Sigmoid colon (tissue), 3 donors: ENCODE results near the gene TNPO1.

Source experiments
- POLR2A ChIP-seq, 2 donors: fragments of 450-650 bp; IDR thresholded peaks; one replicate each; pipeline ENCODE4 v1.6.1; 2016; ENCODE audit warnings: antibody characterized with exemption in 2 of 2, mild to moderate bottlenecking in 2 of 2, moderate library complexity in 2 of 2
- TF ChIP-seq, protein P1 (sequence below), 4 experiments: fragments of 450-650 bp in 3 of 4; fragments of 200-600 bp in 1 of 4; IDR thresholded peaks; one replicate each; pipeline ENCODE4 v1.5.1; 2016 to 2019; ENCODE audit warnings: antibody characterized with exemption in 4 of 4, mild to moderate bottlenecking in 3 of 4, moderate library complexity in 2 of 4

- TF ChIP-seq, protein P1, sequence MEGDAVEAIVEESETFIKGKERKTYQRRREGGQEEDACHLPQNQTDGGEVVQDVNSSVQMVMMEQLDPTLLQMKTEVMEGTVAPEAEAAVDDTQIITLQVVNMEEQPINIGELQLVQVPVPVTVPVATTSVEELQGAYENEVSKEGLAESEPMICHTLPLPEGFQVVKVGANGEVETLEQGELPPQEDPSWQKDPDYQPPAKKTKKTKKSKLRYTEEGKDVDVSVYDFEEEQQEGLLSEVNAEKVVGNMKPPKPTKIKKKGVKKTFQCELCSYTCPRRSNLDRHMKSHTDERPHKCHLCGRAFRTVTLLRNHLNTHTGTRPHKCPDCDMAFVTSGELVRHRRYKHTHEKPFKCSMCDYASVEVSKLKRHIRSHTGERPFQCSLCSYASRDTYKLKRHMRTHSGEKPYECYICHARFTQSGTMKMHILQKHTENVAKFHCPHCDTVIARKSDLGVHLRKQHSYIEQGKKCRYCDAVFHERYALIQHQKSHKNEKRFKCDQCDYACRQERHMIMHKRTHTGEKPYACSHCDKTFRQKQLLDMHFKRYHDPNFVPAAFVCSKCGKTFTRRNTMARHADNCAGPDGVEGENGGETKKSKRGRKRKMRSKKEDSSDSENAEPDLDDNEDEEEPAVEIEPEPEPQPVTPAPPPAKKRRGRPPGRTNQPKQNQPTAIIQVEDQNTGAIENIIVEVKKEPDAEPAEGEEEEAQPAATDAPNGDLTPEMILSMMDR (IDR thresholded peaks at IDR 0.05) = no peak
- no peak for TF ChIP-seq POLR2A (IDR thresholded peaks at IDR 0.05)
Measured at GRCh38 chr5:72779520-72779919, 36.9 kb upstream of the TNPO1 start.
